PC-9 (cell line): Measurements from ENCODE around the gene AKR1B1. TPM values are rescaled to one million over a fixed set of nuclear protein-coding genes. Genes with fewer than 3 reads are reported as not detected.

Experiments
- BruUV-seq: library from RNA; stranded (reverse); fragments of 400-500 nt; replicated peaks from 2 replicates; lab custom pipeline; 2021; lab: Mats Ljungman, UMichigan
- CTCF ChIA-PET: fragments of 300-600 bp; sonication (Branson Sonifier 250); formaldehyde crosslinking; loops from one replicate; lab custom pipeline; 2022; ENCODE audit warnings: antibody characterized with exemption; lab: Charles Lee
- POLR2A ChIA-PET: fragments of 300-600 bp; sonication (Branson Sonifier 250); formaldehyde crosslinking; loops from one replicate; lab custom pipeline; 2022; ENCODE audit warnings: antibody characterized with exemption; ENCODE audit not compliant: unreplicated experiment; lab: Charles Lee
- DNase-seq, 2 experiments: peaks; one replicate each; pipeline versions ENCODE4 v3.0.0 to v3.0.0-alpha.2; 2015 to 2022; ENCODE audit warnings: mixed read lengths in 1 of 2
- H2AFZ ChIP-seq: fragments of 200-600 bp; sonication (generic); 2 replicates; pipeline ENCODE4 v1.8.1; 2017; ENCODE audit warnings: antibody characterized with exemption
- H3F3A ChIP-seq: fragments of 200-600 bp; sonication (generic); 2 replicates; pipeline ENCODE4 v1.8.1; 2017; ENCODE audit warnings: antibody characterized with exemption, mild to moderate bottlenecking, low read depth; ENCODE audit not compliant: insufficient read depth
- H3K27ac ChIP-seq: fragments of 200-600 bp; sonication (generic); 2 replicates; pipeline ENCODE4 v1.6.1; 2016; ENCODE audit warnings: mixed run types
- H3K27me3 ChIP-seq: fragments of 200-600 bp; sonication (generic); 2 replicates; pipeline ENCODE4 v1.6.1; 2016; ENCODE audit warnings: low read depth, mixed run types; ENCODE audit not compliant: insufficient read depth
- H3K36me3 ChIP-seq: fragments of 200-600 bp; sonication (generic); 2 replicates; pipeline ENCODE4 v1.6.1; 2016; ENCODE audit warnings: low read depth, mixed run types
- H3K4me1 ChIP-seq: fragments of 200-600 bp; sonication (generic); replicated peaks from 2 replicates; pipeline ENCODE4 v1.6.1; 2016; ENCODE audit warnings: mixed run types; ENCODE audit not compliant: insufficient read depth
- H3K4me2 ChIP-seq: fragments of 200-600 bp; sonication (generic); 2 replicates; pipeline ENCODE4 v1.6.1; 2017; ENCODE audit warnings: mixed run types
- H3K4me3 ChIP-seq: fragments of 200-600 bp; sonication (generic); 2 replicates; pipeline ENCODE4 v1.6.1; 2016; ENCODE audit warnings: mixed run types
- H3K79me2 ChIP-seq: fragments of 200-600 bp; sonication (generic); 2 replicates; pipeline ENCODE4 v1.6.1; 2017; ENCODE audit warnings: low read depth, mixed run types
- H3K9me2 ChIP-seq: fragments of 200-600 bp; sonication (generic); 2 replicates; pipeline ENCODE4 v1.8.1; 2017; ENCODE audit warnings: mild to moderate bottlenecking; ENCODE audit not compliant: insufficient read depth
- H3K9me3 ChIP-seq: fragments of 200-600 bp; sonication (generic); 2 replicates; pipeline ENCODE4 v1.8.1; 2016; ENCODE audit warnings: low read depth; ENCODE audit not compliant: insufficient read depth
- H4K20me1 ChIP-seq: fragments of 200-600 bp; sonication (generic); 2 replicates; pipeline ENCODE4 v1.8.1; 2017; ENCODE audit not compliant: insufficient read depth
- EZH2 ChIP-seq: fragments of 200-600 bp; sonication (generic); IDR thresholded peaks from 2 replicates; pipeline ENCODE4 v1.8.0; 2017; ENCODE audit warnings: antibody characterized with exemption, low read depth
- intact Hi-C: fragments of 100-400 bp; cut with micrococcal nuclease; formaldehyde crosslinking; loops from one replicate; pipeline ENCODE4 v1.10.0; 2022; ENCODE audit not compliant: unreplicated experiment
- total RNA-seq: library from RNA; stranded (reverse); gene quantifications from 2 replicates; pipeline ENCODE4 v1.2.3, GENCODE V29; 2021
- TF ChIP-seq, protein P1 (sequence below): fragments of 200-600 bp; sonication (generic); conservative IDR thresholded peaks from 2 replicates; pipeline ENCODE4 v1.6.1; 2017; ENCODE audit warnings: mixed run types, antibody characterized with exemption, mild to moderate bottlenecking, moderate library complexity

AKR1B1 gene
- total RNA-seq, 1 experiment from 2014 or later = 1,009 TPM

DNA sequence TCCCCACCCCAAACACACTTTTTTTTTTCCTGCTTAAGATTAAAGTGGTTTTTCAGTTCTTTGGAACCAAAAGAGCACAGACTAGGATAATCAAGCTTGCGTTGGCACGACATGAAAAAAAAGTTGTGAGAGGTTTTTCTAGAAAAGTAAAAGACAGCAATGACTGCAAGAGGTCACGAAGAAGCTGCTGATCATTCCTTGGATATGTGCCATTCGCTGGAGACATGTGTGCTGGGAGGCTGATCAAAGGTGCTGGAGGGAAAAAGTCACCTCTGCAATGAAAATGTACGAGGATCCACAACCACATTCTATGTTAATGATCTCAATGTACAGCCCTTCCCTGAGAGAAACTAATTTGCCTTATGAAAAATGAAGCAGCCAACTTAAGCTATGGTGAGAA lies 5.4 kb downstream of the AKR1B1 start:
- TF ChIP-seq, protein P1, sequence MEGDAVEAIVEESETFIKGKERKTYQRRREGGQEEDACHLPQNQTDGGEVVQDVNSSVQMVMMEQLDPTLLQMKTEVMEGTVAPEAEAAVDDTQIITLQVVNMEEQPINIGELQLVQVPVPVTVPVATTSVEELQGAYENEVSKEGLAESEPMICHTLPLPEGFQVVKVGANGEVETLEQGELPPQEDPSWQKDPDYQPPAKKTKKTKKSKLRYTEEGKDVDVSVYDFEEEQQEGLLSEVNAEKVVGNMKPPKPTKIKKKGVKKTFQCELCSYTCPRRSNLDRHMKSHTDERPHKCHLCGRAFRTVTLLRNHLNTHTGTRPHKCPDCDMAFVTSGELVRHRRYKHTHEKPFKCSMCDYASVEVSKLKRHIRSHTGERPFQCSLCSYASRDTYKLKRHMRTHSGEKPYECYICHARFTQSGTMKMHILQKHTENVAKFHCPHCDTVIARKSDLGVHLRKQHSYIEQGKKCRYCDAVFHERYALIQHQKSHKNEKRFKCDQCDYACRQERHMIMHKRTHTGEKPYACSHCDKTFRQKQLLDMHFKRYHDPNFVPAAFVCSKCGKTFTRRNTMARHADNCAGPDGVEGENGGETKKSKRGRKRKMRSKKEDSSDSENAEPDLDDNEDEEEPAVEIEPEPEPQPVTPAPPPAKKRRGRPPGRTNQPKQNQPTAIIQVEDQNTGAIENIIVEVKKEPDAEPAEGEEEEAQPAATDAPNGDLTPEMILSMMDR = no peak
- no peak for TF ChIP-seq EZH2
- no TSS peak for BruUV-seq
- H3K27me3 ChIP-seq = no peaks in the 10 kb centered on the region
- H3K4me3 ChIP-seq = peak overlapping the region; percentile 93
- ChIA-PET CTCF (interaction anchor here (0.7 kb wide), 1 partner anchor 59 kb away, joined by 3 read pairs; no protein-coding TSS in a partner anchor), POLR2A (interaction anchor here (0.6 kb wide), 1 partner anchor 27 kb away, joined by 3 read pairs; no protein-coding TSS in a partner anchor)
- H3K79me2 ChIP-seq = peaks cover 96% of the 10 kb centered on the region
- peaks cover 91% of the 10 kb centered on the region for H3K36me3 ChIP-seq
- intact Hi-C loops = no loop called here
- DNase-seq = no peak
- peaks cover 96% of the 10 kb centered on the region for H3F3A ChIP-seq
- H2AFZ ChIP-seq = no peak overlapping the region
- peak overlapping the region; percentile 91 for H3K4me2 ChIP-seq
- no peaks in the 10 kb centered on the region for H3K9me2 ChIP-seq
- H3K4me1 ChIP-seq = peaks cover 90% of the 10 kb centered on the region
- peaks cover 75% of the 10 kb centered on the region for H4K20me1 ChIP-seq
- no peaks in the 10 kb centered on the region for H3K9me3 ChIP-seq
- H3K27ac ChIP-seq = peak overlapping the region; percentile 97

DNA sequence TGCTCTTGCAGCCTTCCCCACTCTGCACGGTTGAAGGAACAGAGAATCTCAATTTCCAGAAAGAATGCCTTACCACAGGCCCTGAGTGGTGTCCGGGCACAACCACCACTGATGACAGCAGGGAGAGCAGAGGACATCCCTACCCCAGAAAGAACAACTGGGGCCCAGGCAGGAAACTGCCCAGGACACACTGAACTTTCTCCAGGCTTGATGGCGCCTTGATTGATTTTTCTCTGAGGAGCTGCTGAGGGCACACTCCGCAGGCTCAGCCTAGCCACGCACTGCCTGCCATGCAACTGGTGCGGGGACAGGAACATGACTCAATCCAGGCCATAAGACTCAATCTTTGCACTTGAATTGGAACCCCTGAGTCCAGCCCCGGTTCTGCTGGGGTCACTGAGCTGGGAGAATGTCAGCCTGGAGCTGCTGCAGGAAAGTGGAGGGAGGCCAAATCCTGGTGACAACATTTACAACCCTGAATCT lies 5.9 kb downstream of the AKR1B1 start:
- peaks cover 73% of the 10 kb centered on the region for H4K20me1 ChIP-seq
- H3K36me3 ChIP-seq = peaks cover 95% of the 10 kb centered on the region
- peaks cover 96% of the 10 kb centered on the region for H3K79me2 ChIP-seq
- H3K27me3 ChIP-seq = no peaks in the 10 kb centered on the region
- ChIA-PET CTCF (no interaction called here), POLR2A (interaction anchor here (0.6 kb wide), 1 partner anchor 26 kb away, joined by 6 read pairs; no protein-coding TSS in a partner anchor)
- no TSS peak for BruUV-seq
- H3K9me3 ChIP-seq = no peaks in the 10 kb centered on the region
- peaks cover 99% of the 10 kb centered on the region for H3F3A ChIP-seq
- DNase-seq = no peak
- no peak for TF ChIP-seq EZH2
- TF ChIP-seq, protein P1 = no peak
- no peak overlapping the region for H2AFZ ChIP-seq
- peak overlapping the region; percentile 97 for H3K27ac ChIP-seq
- H3K4me1 ChIP-seq = peaks cover 94% of the 10 kb centered on the region
- intact Hi-C loops = no loop called here
- peak overlapping the region; percentile 91 for H3K4me2 ChIP-seq
- no peaks in the 10 kb centered on the region for H3K9me2 ChIP-seq
- peak overlapping the region; percentile 93; the same call in 1 of the 2 replicates for H3K4me3 ChIP-seq

DNA sequence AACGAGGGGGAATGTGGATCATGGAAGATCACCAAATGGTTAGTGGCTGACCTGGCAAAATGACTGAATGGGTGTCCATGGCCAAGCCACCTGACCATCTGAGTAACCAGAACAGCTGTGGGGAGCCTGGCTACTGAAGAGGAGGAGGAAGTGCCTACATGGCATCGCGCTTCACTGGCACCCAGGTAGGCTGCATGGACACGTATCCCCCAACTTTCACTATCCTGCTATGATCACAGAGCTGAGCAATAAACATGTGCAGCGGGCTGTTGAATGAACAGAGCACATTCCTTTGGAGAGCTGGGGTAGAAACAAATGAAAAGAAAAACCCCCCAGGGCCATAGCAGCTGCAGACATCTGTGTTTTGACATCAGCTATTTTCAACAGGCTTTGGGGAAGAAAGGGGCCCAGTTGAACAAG lies 6.5 kb downstream of the AKR1B1 start:
- H3K27ac ChIP-seq = peak overlapping the region; percentile 97
- peaks cover 67% of the 10 kb centered on the region for H4K20me1 ChIP-seq
- peaks cover 95% of the 10 kb centered on the region for H3K36me3 ChIP-seq
- BruUV-seq = no TSS peak
- H3K4me1 ChIP-seq = peaks cover 98% of the 10 kb centered on the region
- peak overlapping the region; percentile 93; the same call in 1 of the 2 replicates for H3K4me3 ChIP-seq
- POLR2A ChIA-PET = no interaction called here
- peaks cover 96% of the 10 kb centered on the region for H3K79me2 ChIP-seq
- DNase-seq = peak in 1 of 2 experiments; percentile 71
- CTCF ChIA-PET = no interaction called here
- intact Hi-C loops = no loop called here
- H3K4me2 ChIP-seq = peak overlapping the region; percentile 91
- no peaks in the 10 kb centered on the region for H3K9me2 ChIP-seq
- no peaks in the 10 kb centered on the region for H3K9me3 ChIP-seq
- no peaks in the 10 kb centered on the region for H3K27me3 ChIP-seq
- peaks cover 100% of the 10 kb centered on the region for H3F3A ChIP-seq
- TF ChIP-seq EZH2 = no peak
- TF ChIP-seq, protein P1 = no peak
- no peak overlapping the region for H2AFZ ChIP-seq
